IMR-90 (cell line): ENCODE measurements around the gene PET117.

Source experiments
- CHD1 ChIP-seq: IDR thresholded peaks from 2 replicates; pipeline ENCODE4 v1.6.1; 2012; ENCODE audit warnings: low read depth, low read length, improper control_type of control experiment
- CTCF ChIP-seq: conservative IDR thresholded peaks from 2 replicates; pipeline ENCODE4 v1.5.1; 2012; ENCODE audit warnings: mild to moderate bottlenecking, low read depth, low read length, improper control_type of control experiment
- ELK1 ChIP-seq: fragments of 150-350 bp; IDR thresholded peaks from 2 replicates; pipeline ENCODE4 v1.6.1; 2016; ENCODE audit warnings: low read depth, mild to moderate bottlenecking, low read length, moderate library complexity, borderline replicate concordance
- FOS ChIP-seq: fragments of 150-350 bp; IDR thresholded peaks from 2 replicates; pipeline ENCODE4 v1.6.1; 2016; ENCODE audit warnings: low read depth, low read length
- MAFK ChIP-seq: IDR thresholded peaks from 2 replicates; pipeline ENCODE4 v1.6.1; 2012; ENCODE audit warnings: low read depth, low read length, improper control_type of control experiment
- MXI1 ChIP-seq: IDR thresholded peaks from 2 replicates; pipeline ENCODE4 v1.6.1; 2012; ENCODE audit warnings: low read depth, mild to moderate bottlenecking, low read length, moderate library complexity, borderline replicate concordance
- NFE2L2 ChIP-seq: fragments of 150-350 bp; IDR thresholded peaks from 2 replicates; pipeline ENCODE4 v1.6.1; 2016; ENCODE audit warnings: low read depth, mild to moderate bottlenecking, low read length
- POLR2A ChIP-seq: IDR thresholded peaks from 2 replicates; pipeline ENCODE4 v1.6.1; 2012; ENCODE audit warnings: mild to moderate bottlenecking, low read depth, low read length
- RAD21 ChIP-seq: IDR thresholded peaks from 2 replicates; pipeline ENCODE4 v1.6.1; 2012; ENCODE audit warnings: low read length, improper control_type of control experiment
- RFX5 ChIP-seq: IDR thresholded peaks from 2 replicates; pipeline ENCODE4 v1.8.0; 2012; ENCODE audit warnings: low read depth, mild to moderate bottlenecking, low read length, moderate library complexity

GRCh38 chr20:18138639-18139583 is 1.2 kb downstream of the PET117 start:
- no peak for TF ChIP-seq CTCF
- no peak for TF ChIP-seq FOS
- no peak for TF ChIP-seq NFE2L2
- no peak for TF ChIP-seq POLR2A
- no peak for TF ChIP-seq RAD21
- TF ChIP-seq ELK1, result no peak
- no peak for TF ChIP-seq MAFK
- TF ChIP-seq CHD1, result no peak
- TF ChIP-seq MXI1, result no peak
- no peak for TF ChIP-seq RFX5
